Breast epithelium (tissue), 3 donors: ENCODE results near the gene EOLA1.
"Not testable (repeated sequence)": the region's sequence is repeated elsewhere in the genome, so short reads cannot be mapped to it uniquely, and the experiment has no call there.

Experiments used
- POLR2AphosphoS5 ChIP-seq, 3 donors: sonication (generic); formaldehyde crosslinking; IDR thresholded peaks; one replicate each; pipeline ENCODE4 v1.6.1; 2017; ENCODE audit warnings: antibody characterized with exemption in 3 of 3
- TF ChIP-seq, protein P1 (sequence below), 3 donors: fragments of 450-650 bp; IDR thresholded peaks; one replicate each; pipeline ENCODE4 v1.5.1; 2016 to 2017; ENCODE audit warnings: antibody characterized with exemption in 3 of 3, mild to moderate bottlenecking in 3 of 3, moderate library complexity in 3 of 3

- TF ChIP-seq, protein P1, sequence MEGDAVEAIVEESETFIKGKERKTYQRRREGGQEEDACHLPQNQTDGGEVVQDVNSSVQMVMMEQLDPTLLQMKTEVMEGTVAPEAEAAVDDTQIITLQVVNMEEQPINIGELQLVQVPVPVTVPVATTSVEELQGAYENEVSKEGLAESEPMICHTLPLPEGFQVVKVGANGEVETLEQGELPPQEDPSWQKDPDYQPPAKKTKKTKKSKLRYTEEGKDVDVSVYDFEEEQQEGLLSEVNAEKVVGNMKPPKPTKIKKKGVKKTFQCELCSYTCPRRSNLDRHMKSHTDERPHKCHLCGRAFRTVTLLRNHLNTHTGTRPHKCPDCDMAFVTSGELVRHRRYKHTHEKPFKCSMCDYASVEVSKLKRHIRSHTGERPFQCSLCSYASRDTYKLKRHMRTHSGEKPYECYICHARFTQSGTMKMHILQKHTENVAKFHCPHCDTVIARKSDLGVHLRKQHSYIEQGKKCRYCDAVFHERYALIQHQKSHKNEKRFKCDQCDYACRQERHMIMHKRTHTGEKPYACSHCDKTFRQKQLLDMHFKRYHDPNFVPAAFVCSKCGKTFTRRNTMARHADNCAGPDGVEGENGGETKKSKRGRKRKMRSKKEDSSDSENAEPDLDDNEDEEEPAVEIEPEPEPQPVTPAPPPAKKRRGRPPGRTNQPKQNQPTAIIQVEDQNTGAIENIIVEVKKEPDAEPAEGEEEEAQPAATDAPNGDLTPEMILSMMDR (IDR thresholded peaks at IDR 0.05), result not testable (repeated sequence)
- TF ChIP-seq POLR2AphosphoS5 (IDR thresholded peaks at IDR 0.05), result not testable (repeated sequence)
These were observed 3.3 kb upstream of the EOLA1 start for GRCh38 chrX:149537474-149537873.
